ENCODE results near the gene KMT2E.

KMT2E gene

GRCh38 chr7:105132835-105133234, 118.8 kb downstream of the KMT2E start:
- DNase-seq = no peak

GRCh38 chr7:105133358-105133757, 119.4 kb downstream of the KMT2E start:
- no peak for DNase-seq

- DNase-seq = no peak
These were observed 120.1 kb downstream of the KMT2E start for GRCh38 chr7:105133986-105134655.

GRCh38 chr7:105136221-105136620, 122.2 kb downstream of the KMT2E start:
- no peak for DNase-seq

GRCh38 chr7:105137898-105138297, 123.9 kb downstream of the KMT2E start:
- no peak for DNase-seq

- no peak for DNase-seq
These were observed 125.4 kb downstream of the KMT2E start for GRCh38 chr7:105139381-105139780.

- DNase-seq = no peak
These were observed 127.1 kb downstream of the KMT2E start for GRCh38 chr7:105141068-105141467.

- DNase-seq = no peak
These were observed 135.8 kb downstream of the KMT2E start for GRCh38 chr7:105149827-105150226.

- DNase-seq = no peak
These were observed 137.1 kb downstream of the KMT2E start for GRCh38 chr7:105151152-105151551.

GRCh38 chr7:105153531-105153930, 139.5 kb downstream of the KMT2E start:
- no peak for DNase-seq

- DNase-seq = no peak
These were observed 140.1 kb downstream of the KMT2E start for GRCh38 chr7:105154084-105154483.

GRCh38 chr7:105156731-105157130, 142.7 kb downstream of the KMT2E start:
- DNase-seq = no peak

GRCh38 chr7:105157278-105157677, 143.3 kb downstream of the KMT2E start:
- no peak for DNase-seq

- DNase-seq = no peak
These were observed 147.4 kb downstream of the KMT2E start for GRCh38 chr7:105161366-105161765.

Data from DMS79 treated with DMSO at 0.1 percent for 48 hours (cell line).